Coronary artery (tissue), 2 donors: ENCODE results near the gene MEGF11.

Experiments
- DNase-seq: peaks from one replicate; pipeline ENCODE4 v3.0.0-alpha.2; 2017; ENCODE audit warnings: low spot score
- H3K27ac ChIP-seq, 2 donors: fragments of 200-600 bp; sonication (generic); one replicate each; pipeline ENCODE4 v1.5.1; 2016 to 2019
- H3K4me3 ChIP-seq: fragments of 200-600 bp; sonication (generic); 2 replicates; pipeline ENCODE4 v1.5.1; 2016; ENCODE audit warnings: mild to moderate bottlenecking, moderate library complexity
- CTCF ChIP-seq: fragments of 200-600 bp; sonication (generic); IDR thresholded peaks from one replicate; pipeline ENCODE4 v1.5.1; 2019; ENCODE audit warnings: antibody characterized with exemption

The MEGF11 gene

DNA sequence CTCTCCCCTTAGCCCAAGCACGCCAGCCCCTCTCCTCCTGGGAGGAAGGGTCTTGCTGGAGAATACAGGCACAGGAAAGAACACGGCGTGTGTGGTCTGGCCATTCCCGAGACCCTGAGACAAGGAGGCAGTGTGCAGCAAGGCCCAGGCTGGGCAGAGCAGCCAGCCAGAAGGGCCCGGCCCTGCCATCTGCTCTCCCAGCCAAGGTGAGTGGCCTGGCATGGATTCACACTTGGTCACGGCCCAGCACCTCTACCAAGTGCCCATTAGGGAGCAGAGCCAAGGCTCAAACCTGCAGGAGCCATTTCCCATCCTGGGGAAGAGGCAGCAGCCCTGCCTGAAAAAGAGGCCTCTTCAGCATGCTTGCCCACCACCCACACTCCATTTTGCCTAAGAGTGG lies 28.6 kb downstream of the MEGF11 start:
- TF ChIP-seq CTCF, result no peak
- Histone ChIP-seq H3K4me3 (no peak overlapping the region), H3K27ac (no peak overlapping the region)
- DNase-seq, result no peak

DNA sequence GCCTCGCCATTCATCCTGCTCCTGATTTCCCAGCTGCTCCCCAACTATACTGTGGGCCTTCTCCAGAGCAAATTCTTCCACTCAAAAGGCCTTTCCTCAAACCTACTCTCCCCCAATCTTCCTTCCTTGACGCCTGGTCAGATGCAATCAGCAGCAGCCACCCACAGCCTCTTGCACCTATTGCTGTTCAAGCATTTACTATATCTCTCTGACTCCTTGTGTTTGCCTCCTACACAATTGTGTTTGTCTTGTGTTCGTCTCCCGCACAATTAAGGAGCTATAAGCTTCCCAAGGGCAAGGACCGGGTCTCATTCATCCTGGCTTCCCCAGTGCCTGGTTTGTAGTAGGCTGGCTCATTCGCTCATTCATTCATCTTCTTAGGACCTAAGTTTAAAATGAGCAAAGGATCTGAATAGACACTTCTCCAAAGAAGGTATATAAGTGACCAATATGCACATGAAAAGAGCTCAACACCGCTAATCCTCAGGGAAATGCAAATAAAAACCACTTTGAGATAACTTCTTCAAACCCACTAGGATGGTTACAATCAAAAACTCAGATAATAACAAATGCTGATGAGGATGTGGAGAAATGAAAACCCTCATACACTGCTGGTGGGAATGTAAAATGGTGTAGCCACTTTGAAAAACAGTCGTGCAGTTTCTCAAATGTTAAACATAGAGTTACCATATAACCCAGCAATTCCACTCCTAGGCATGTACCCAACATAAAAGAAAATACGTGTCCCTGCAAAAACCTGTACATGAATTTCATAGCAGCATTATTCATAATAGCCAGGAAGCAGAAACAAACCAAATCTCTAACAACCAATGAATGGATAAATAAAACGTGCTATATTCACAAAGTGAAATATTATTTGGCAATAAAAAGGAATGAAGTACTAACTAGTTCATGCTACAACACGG lies 31.0 kb downstream of the MEGF11 start:
- DNase-seq, result no peak
- no peak for TF ChIP-seq CTCF
- Histone ChIP-seq H3K4me3 (no peak overlapping the region), H3K27ac (no peak overlapping the region)

- DNase-seq, result no peak
- Histone ChIP-seq H3K27ac (no peak overlapping the region), H3K4me3 (no peak overlapping the region)
- no peak for TF ChIP-seq CTCF
These were observed 32.4 kb downstream of the MEGF11 start for GRCh38 chr15:66221126-66221525.

DNA sequence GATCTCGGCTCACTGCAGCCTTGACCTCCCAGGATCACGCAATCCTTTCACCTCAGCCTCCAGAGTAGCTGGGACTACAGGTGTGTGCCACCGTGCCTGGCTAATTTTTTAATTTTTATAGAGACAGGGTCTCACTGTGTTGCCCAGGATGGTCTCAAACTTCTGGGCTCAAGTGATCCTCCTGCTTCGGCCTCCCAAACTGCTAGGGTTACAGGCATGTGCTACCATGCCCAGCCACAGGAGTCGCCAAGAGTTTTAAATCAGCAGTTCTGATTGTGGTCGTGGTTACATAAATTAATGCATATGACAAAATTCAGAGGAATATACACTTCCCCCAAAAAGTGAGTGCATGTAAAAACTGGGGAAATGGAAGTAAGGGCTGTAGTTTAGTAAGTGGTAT lies 32.9 kb downstream of the MEGF11 start:
- no peak for TF ChIP-seq CTCF
- no peak overlapping the region for H3K4me3 ChIP-seq
- no peak for DNase-seq
- H3K27ac ChIP-seq, result no peak overlapping the region

GRCh38 chr15:66219339-66219738 lies 34.2 kb downstream of the MEGF11 start:
- no peak for TF ChIP-seq CTCF
- DNase-seq, result no peak
- no peak overlapping the region for H3K27ac ChIP-seq
- H3K4me3 ChIP-seq, result no peak overlapping the region

DNA sequence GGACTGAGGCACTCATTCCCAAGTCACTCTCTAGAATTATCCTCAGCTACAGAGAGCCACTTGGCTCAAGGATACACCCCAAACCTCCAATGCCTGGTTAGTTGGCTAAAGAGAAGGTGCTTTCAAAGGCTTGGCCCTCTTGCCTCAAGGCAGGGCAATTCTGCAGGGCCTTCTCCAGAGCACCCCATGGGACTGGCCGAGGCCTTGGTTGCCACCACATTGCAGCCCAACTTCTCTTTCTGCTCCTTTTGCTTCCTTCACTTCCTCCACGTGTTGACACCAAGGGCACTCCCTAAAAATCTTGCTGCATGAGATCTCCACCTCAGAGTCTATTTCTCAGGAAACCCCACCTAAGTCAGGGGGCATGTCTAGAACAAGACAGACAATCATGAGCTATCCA lies 36.7 kb downstream of the MEGF11 start:
- no peak for TF ChIP-seq CTCF
- no peak overlapping the region for H3K27ac ChIP-seq
- H3K4me3 ChIP-seq, result no peak overlapping the region
- no peak for DNase-seq

DNA sequence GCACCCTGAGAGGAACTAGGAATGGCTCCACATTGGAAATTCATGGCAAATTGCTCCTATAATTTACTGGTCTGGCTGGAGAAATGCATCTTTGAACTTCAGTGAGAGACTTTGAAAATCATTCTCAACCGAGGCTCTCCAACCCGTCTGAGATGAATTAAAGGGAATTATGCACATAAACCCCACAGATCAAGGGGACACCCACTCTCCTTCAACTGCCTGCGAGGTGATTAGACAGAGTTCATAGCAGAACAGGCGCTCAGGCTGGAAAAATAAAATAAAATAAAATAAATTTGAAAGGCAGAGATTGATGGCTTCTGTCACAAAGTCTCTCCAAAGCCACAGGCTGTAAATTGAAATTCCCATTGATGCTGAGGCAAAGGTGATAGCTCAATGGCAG lies 37.7 kb downstream of the MEGF11 start:
- TF ChIP-seq CTCF, result no peak
- no peak for DNase-seq
- Histone ChIP-seq H3K27ac (no peak overlapping the region), H3K4me3 (no peak overlapping the region)
